ENCODE measurements around the gene NOP14. TPM values are rescaled to one million over a fixed set of nuclear protein-coding genes. Genes with fewer than 3 reads are reported as not detected.
A peak's percentile ranks its signal among the peaks of the same experiment; 100 is the strongest.

NOP14 gene
- total and polyA plus RNA-seq, 2 of the 8 experiments (the other 6 are each of a cell fraction or from before 2014, with no cell fraction given), result 8.6 to 45.3 TPM

- H3K23ac ChIP-seq (ENCODE audit: insufficient read length), result no peak overlapping the region
- H4K5ac ChIP-seq (ENCODE audit: insufficient read length, low read depth, low read length), result no peak overlapping the region
- POLR2A ChIA-PET (ENCODE audit: partially characterized antibody), result interaction anchor here (2.0 kb wide), 1 partner anchor 10 kb away, joined by 5 read pairs; no protein-coding TSS in a partner anchor
- no peaks in the 10 kb centered on the region for H3K27me3 ChIP-seq (replicated peaks in 1 of 4; ENCODE audit: control insufficient read depth in 3 of 4, extremely low read depth in 1 of 4, insufficient read depth in 3 of 4, low read length in 3 of 4)
- DNase-seq (ENCODE audit: low read depth in 1 of 2, low spot score in 2 of 2) (no peak), FAIRE-seq (no peak)
- H3K23me2 ChIP-seq (ENCODE audit: low read depth, low read length), result peaks cover 15% of the 10 kb centered on the region
- H2BK20ac ChIP-seq (ENCODE audit: low read length), result no peak overlapping the region
- H3K79me2 ChIP-seq (ENCODE audit: control insufficient read depth in 1 of 2, insufficient read depth in 2 of 2, low read length in 2 of 2), result peaks cover 0 to 19% of the 10 kb centered on the region in 2 experiments; a peak in 2 of 4 replicates
- H3K36me3 ChIP-seq (ENCODE audit: control insufficient read depth in 2 of 4, insufficient read depth in 4 of 4, low read length in 3 of 4), result peaks cover 5 to 33% (median 18%) of the 10 kb centered on the region in 4 experiments
- H3K56ac ChIP-seq (replicated peaks; ENCODE audit: insufficient read length, low read depth, low read length), result no peak overlapping the region
- H2BK15ac ChIP-seq (ENCODE audit: low read length), result no peak overlapping the region
- peak overlapping the region in 2 of 4 experiments; percentile 70 to 83; a peak in 4 of 8 replicates for H3K4me3 ChIP-seq (ENCODE audit: extremely low read depth in 1 of 4, insufficient read depth in 2 of 4, low read depth in 3 of 4, low read length in 4 of 4)
- H3K9me3 ChIP-seq (ENCODE audit: insufficient read depth in 2 of 2, low read depth in 1 of 2, low read length in 1 of 2), result no peaks in the 10 kb centered on the region
- H3K18ac ChIP-seq (ENCODE audit: extremely low read depth, low read length), result no peak overlapping the region
- CTCF ChIA-PET (ENCODE audit: partially characterized antibody), result interaction anchor here (0.5 to 2.3 kb wide), 4 partner anchors 9 to 304 kb away, joined by 3 to 5 read pairs (median 4); no protein-coding TSS in a partner anchor
- no peak overlapping the region for H2BK120ac ChIP-seq (replicated peaks; ENCODE audit: low read depth, low read length)
- H3K14ac ChIP-seq (ENCODE audit: insufficient read length), result no peak overlapping the region
- H4K8ac ChIP-seq (ENCODE audit: extremely low read depth, insufficient read depth, low read length), result no peak overlapping the region
- H3K79me1 ChIP-seq (ENCODE audit: low read depth, low read length), result peaks cover 9% of the 10 kb centered on the region
- no peak overlapping the region for H3K9ac ChIP-seq (replicated peaks in 1 of 4; ENCODE audit: extremely low read depth in 1 of 4, low read depth in 3 of 4, low read length in 3 of 4)
- H3K4ac ChIP-seq (replicated peaks; ENCODE audit: insufficient read length, low read depth, low read length), result no peak overlapping the region
- no peak overlapping the region for H2AK5ac ChIP-seq (ENCODE audit: low read depth, low read length)
- peaks cover 8 to 27% of the 10 kb centered on the region in 2 experiments for H4K20me1 ChIP-seq (replicated peaks in 1 of 2; ENCODE audit: control insufficient read depth in 1 of 2, insufficient read depth in 2 of 2, low read length in 2 of 2)
- peaks cover 0 to 14% (median 7%) of the 10 kb centered on the region in 4 experiments; a peak in 6 of 7 replicates for H3K4me1 ChIP-seq (replicated peaks in 1 of 4; ENCODE audit: control insufficient read depth in 3 of 4, insufficient read depth in 4 of 4, low read length in 3 of 4)
- no peak overlapping the region for H4K91ac ChIP-seq (replicated peaks; ENCODE audit: insufficient read length, low read length)
- H2BK12ac ChIP-seq (ENCODE audit: low read depth, low read length), result no peak overlapping the region
- no peak overlapping the region for H2AFZ ChIP-seq (ENCODE audit: low read length)
- peak overlapping the region; percentile 68 to 69; a peak in 3 of 4 replicates for H3K4me2 ChIP-seq (ENCODE audit: insufficient read depth in 1 of 2, low read depth in 2 of 2, low read length in 2 of 2)
- H2BK5ac ChIP-seq (ENCODE audit: low read depth, low read length), result no peak overlapping the region; the same call in 1 of the 2 replicates
- H3K27ac ChIP-seq (ENCODE audit: low read depth, low read length), result no peak overlapping the region
- 92% methylated on average over 15 of the region's 15 CpGs; no CpG with 5 or more reads in 1 of the 2 experiments for WGBS, 2 experiments (ENCODE audit: extremely low coverage in 1 of 2, insufficient coverage in 1 of 2, insufficient read length in 1 of 2, insufficient replicate concordance in 2 of 2, low coverage in 1 of 2, low lambda C conversion rate in 2 of 2, missing lambda C conversion rate in 1 of 2)
Observed at GRCh38 chr4:2932951-2933565, 30.1 kb downstream of the NOP14 start.
